Lung (tissue), 12 donors: Measurements from ENCODE around the gene ARHGEF40. TPM values are rescaled to one million over a fixed set of nuclear protein-coding genes. Genes with fewer than 3 reads are reported as not detected.

Experiments used
- ATAC-seq: fragments of 200-7000 bp; cut with Tn5 transposase; one replicate; pipeline ENCODE4 v1.9.1; 2020; ENCODE audit warnings: moderate number of reproducible peaks; ENCODE audit not compliant: insufficient read depth, low FRiP score
- DNase-seq, 3 donors: peaks; one replicate each; pipeline ENCODE4 v3.0.0-alpha.2; 2013 to 2017
- H3K27ac ChIP-seq, 2 donors: one replicate each; pipeline ENCODE4 v1.5.1; 2013; ENCODE audit warnings: mild to moderate bottlenecking in 2 of 2, moderate library complexity in 2 of 2, control low read depth in 1 of 2, inconsistent platforms in 1 of 2, low read depth in 1 of 2, low read length in 1 of 2
- H3K27me3 ChIP-seq, 3 donors: one replicate each; pipeline ENCODE4 v1.5.1; 2013; ENCODE audit warnings: low read length in 2 of 3; ENCODE audit not compliant: control insufficient read depth in 3 of 3, insufficient read depth in 3 of 3
- H3K36me3 ChIP-seq, 4 donors: one replicate each; pipeline ENCODE4 v1.5.1; 2013; ENCODE audit warnings: low read length in 4 of 4, mild to moderate bottlenecking in 1 of 4, moderate library complexity in 1 of 4; ENCODE audit not compliant: control insufficient read depth in 4 of 4, insufficient read depth in 4 of 4
- H3K4me1 ChIP-seq, 5 donors: one replicate each; pipeline ENCODE4 v1.5.1; 2013; ENCODE audit warnings: low read length in 5 of 5, mild to moderate bottlenecking in 2 of 5, moderate library complexity in 1 of 5; ENCODE audit not compliant: control insufficient read depth in 5 of 5, insufficient read depth in 5 of 5
- H3K4me3 ChIP-seq: one replicate; pipeline ENCODE4 v1.5.1; 2013; ENCODE audit warnings: mild to moderate bottlenecking, control low read depth, moderate library complexity
- H3K9ac ChIP-seq, 2 donors: one replicate each; pipeline ENCODE4 v1.5.1; 2013; ENCODE audit warnings: low read length in 2 of 2, control low read depth in 1 of 2; ENCODE audit not compliant: insufficient read depth in 1 of 2
- H3K9me3 ChIP-seq, 4 donors: one replicate each; pipeline ENCODE4 v1.5.1; 2013; ENCODE audit warnings: low read length in 3 of 4, mild to moderate bottlenecking in 1 of 4, moderate library complexity in 1 of 4; ENCODE audit not compliant: control insufficient read depth in 4 of 4, insufficient read depth in 3 of 4
- WGBS, 2 donors: extraction: QIAGEN DNeasy Blood & Tissue Kit; methylation state at CpG; one replicate each; pipeline ENCODE4 v1.1.7; 2013; 5-methylcytosine and 5-hydroxymethylcytosine counted together
- polyA plus RNA-seq, 2 donors: library from polyadenylated mRNA; stranded (reverse); fragments of 200-250 nt; gene quantifications; one replicate each; pipeline ENCODE4 v1.2.1, GENCODE V29; 2013
- total RNA-seq, 2 donors: library from RNA; depleted of rRNA in 1 of 2; stranded (reverse); fragments of >200 nt in 1 of 2; gene quantifications; one replicate each; pipeline ENCODE4 v1.2.1, GENCODE V29; 2014 to 2021
- TF ChIP-seq, protein P1 (sequence below): IDR thresholded peaks from 2 replicates; pipeline ENCODE4 v1.5.1; 2012; ENCODE audit warnings: mild to moderate bottlenecking; ENCODE audit errors: control extremely low read depth, extremely low read depth
- donor health status: control.
- donor health status: control.
- donor health status: Bipolar disorder and iron deficiency.
- donor health status: healthy.
- donor health status: DM: yes; HTN: yes; CAD: no.

The ARHGEF40 gene
- total and polyA plus RNA-seq, 4 donors, result 13.1 to 48.6 (median 27.3) TPM

DNA sequence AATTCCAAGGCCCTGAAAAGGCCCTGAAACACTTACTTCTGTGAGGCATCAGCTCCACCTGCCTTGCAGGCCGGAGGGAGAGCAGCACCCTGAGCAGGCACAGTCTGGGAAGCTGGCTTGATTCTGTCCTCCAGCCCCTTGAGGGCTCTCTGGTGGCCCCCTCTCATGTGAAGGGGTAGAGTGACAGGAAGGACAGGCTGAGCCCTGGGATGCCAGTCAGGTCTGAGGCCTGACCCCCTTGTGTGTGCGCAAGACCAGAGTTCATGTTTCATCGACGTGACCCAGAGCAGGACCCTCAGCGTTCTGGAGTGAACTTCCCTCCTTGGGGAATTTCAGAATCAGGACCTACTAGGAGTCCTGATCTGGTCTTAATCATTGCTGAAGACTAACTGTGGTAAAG, 11.2 kb upstream of the ARHGEF40 start:
- H3K9ac ChIP-seq, result no peak overlapping the region
- TF ChIP-seq, protein P1, sequence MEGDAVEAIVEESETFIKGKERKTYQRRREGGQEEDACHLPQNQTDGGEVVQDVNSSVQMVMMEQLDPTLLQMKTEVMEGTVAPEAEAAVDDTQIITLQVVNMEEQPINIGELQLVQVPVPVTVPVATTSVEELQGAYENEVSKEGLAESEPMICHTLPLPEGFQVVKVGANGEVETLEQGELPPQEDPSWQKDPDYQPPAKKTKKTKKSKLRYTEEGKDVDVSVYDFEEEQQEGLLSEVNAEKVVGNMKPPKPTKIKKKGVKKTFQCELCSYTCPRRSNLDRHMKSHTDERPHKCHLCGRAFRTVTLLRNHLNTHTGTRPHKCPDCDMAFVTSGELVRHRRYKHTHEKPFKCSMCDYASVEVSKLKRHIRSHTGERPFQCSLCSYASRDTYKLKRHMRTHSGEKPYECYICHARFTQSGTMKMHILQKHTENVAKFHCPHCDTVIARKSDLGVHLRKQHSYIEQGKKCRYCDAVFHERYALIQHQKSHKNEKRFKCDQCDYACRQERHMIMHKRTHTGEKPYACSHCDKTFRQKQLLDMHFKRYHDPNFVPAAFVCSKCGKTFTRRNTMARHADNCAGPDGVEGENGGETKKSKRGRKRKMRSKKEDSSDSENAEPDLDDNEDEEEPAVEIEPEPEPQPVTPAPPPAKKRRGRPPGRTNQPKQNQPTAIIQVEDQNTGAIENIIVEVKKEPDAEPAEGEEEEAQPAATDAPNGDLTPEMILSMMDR, result no peak
- 89 to 93% methylated on average over 5 of the region's 5 CpGs for WGBS, 2 donors
- H3K36me3 ChIP-seq, result no peaks in the 10 kb centered on the region
- H3K4me3 ChIP-seq, result no peak overlapping the region
- no peaks in the 10 kb centered on the region for H3K27me3 ChIP-seq
- no peak overlapping the region for H3K27ac ChIP-seq
- H3K9me3 ChIP-seq, result no peaks in the 10 kb centered on the region
- peaks cover 0 to 5% (median 0%) of the 10 kb centered on the region in 5 donors for H3K4me1 ChIP-seq
- DNase-seq (no peak), ATAC-seq (no peak)

- TF ChIP-seq, protein P1, result no peak
- H3K9me3 ChIP-seq, result no peaks in the 10 kb centered on the region
- no peak overlapping the region for H3K9ac ChIP-seq
- no peak overlapping the region for H3K27ac ChIP-seq
- no peak overlapping the region for H3K4me3 ChIP-seq
- no peaks in the 10 kb centered on the region for H3K36me3 ChIP-seq
- WGBS, 2 donors, result 72 to 79% methylated on average over 8 of the region's 8 CpGs
- ATAC-seq (no peak), DNase-seq (no peak)
- H3K4me1 ChIP-seq, result peaks cover 0 to 5% (median 0%) of the 10 kb centered on the region in 5 donors
- no peaks in the 10 kb centered on the region for H3K27me3 ChIP-seq
Measured at GRCh38 chr14:21059842-21060613, 10.1 kb upstream of the ARHGEF40 start.

DNA sequence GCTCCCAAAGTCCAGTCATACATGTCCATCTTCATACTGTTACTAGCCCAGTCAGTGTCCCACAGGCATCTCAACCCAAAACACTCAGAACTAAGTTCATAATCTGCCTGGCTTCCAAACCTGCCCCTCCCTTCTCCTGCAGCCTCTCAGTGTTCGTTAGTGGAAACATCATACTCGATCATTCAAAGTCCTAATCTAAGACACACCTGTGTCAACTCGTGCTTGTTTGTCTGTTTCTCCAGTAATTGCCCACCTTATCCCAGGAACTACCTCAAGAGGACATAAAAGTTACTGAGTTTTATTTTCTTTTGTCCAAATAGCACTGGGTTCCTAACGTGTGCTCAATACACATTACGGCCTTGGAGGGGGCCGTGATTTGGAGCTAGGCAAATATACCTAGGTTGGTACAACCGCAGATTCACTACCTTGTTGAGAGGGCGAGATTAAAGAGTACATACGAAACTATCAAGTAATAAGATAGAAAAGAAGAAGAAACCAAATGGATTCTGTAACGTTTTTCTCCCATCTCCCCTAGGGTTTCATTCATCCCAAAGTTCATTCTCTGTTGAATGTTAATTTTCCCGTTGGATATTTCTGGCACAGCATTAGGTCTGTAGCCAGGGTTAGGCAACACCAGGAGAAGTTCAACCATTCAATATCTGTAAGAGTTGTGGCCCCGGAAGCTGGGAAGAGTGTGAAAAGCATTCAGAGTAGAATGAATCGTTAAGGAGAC, 9.3 kb upstream of the ARHGEF40 start:
- DNase-seq (no peak), ATAC-seq (no peak)
- H3K27me3 ChIP-seq, result no peaks in the 10 kb centered on the region
- H3K36me3 ChIP-seq, result no peaks in the 10 kb centered on the region
- H3K27ac ChIP-seq, result no peak overlapping the region
- TF ChIP-seq, protein P1, result no peak
- no peaks in the 10 kb centered on the region for H3K9me3 ChIP-seq
- no peak overlapping the region for H3K4me3 ChIP-seq
- WGBS, 2 donors, result 80 to 87% methylated on average over 13 of the region's 13 CpGs
- no peak overlapping the region for H3K9ac ChIP-seq
- peaks cover 0 to 5% (median 0%) of the 10 kb centered on the region in 5 donors for H3K4me1 ChIP-seq
